ENCODE measurements around the gene CNTNAP2.

CNTNAP2 gene

DNA sequence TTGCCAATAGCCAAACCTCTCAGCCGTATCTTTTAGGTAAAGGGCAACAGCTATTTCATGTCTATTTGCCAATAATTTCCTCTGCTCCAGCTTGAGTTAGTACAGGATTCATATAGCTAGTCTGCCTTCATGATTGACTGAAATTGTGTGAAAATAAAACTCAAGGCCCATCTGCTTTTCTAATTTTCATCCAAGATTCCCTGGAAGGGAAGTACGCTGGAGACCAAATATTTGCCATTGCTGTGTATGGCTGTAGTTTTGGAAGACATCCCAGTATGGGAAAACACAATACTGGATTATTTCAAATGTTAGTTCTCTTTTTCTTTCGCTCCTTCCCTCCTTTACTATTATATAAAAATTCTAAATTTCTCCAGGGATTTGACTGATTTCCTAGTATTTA lies 652.4 kb downstream of the CNTNAP2 start:
- DNase-seq (ENCODE audit: low read depth in 2 of 2): no peak

DNA sequence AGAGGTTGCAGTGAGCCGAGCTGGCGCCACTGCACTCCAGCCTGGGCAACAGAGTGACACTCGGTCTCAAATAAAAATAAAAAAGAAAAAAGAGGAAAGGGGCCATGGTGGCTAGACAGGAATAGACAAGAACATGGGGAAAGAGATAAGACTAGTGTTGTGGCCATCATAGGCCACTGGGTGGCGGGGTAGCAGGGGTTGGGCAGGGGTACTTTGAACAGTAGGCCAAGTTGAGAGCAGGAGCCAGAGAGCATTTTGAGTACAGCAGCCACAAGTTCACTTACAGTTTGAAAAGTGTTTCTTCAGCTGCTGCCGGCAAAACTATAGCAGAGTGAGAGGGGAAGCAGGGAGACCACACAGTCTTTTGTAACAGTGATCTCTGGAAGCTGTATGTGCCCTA lies 656.0 kb downstream of the CNTNAP2 start:
- DNase-seq (ENCODE audit: low read depth in 2 of 2): no peak

DNA sequence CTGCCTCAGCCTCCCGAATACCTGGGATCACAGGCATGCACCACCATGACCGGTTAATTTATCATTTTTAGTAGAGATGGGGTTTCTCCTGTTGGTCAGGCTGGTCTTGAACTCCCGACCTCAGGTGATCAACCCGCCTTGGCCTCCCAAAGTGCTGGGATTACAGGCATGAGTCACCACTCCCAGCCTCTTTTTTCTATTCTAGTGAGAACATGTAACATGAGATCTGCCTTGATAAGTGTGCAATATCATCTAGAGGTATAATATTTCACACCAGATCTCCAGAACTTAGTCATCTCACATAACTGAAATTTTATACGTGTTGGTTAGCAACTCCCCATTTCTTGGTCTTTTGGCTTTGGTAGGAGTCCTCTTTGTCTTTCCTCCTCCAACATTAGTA lies 656.9 kb downstream of the CNTNAP2 start:
- DNase-seq (ENCODE audit: low read depth in 2 of 2): no peak

- no peak for DNase-seq (ENCODE audit: low read depth in 2 of 2)
Observed at GRCh38 chr7:146781352-146782116, 664.9 kb downstream of the CNTNAP2 start.

DNA sequence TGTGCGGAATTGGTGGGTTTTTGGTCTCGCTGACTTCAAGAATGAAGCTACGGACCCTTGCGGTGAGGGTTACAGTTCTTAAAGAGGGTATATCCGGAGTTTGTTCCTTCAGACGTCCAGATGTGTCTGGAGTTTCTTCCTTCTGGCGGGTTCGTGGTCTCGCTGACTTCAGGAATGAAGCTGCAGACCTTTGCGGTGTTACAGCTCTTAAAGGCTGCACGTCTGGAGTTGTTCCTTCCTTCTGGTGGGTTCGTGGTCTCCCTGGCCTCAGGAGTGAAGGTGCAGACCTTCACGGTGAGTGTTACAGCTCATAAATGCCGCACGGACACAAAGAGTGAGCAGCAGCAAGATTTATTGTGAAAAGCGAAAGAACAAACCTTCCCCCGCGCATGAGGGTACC lies 670.7 kb downstream of the CNTNAP2 start:
- DNase-seq (ENCODE audit: low read depth in 2 of 2): no peak

DNA sequence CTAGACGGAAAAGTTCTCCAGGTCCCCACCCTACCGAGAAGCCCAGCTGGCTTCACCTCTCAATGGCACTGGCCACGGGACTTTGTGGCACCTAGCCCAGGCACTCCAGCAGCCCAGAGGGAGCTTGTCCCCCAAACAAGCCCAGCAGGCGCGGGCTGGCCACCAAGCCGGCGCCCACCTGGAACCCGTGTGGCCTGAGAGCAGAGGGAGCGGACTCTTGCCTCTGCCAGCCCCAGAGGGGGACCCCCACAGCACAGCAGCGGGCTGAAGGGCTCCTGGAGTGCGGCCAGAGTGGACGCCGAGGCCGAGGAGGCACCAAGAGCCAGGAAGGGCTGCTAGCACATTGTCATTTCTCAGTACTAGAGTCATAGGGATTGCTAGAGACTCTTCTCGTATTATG lies 671.4 kb downstream of the CNTNAP2 start:
- no peak for DNase-seq (ENCODE audit: low read depth in 2 of 2)

GRCh38 chr7:146791344-146792285 lies 675.0 kb downstream of the CNTNAP2 start:
- DNase-seq (ENCODE audit: low read depth in 2 of 2): no peak

GRCh38 chr7:146804620-146805019 lies 688.0 kb downstream of the CNTNAP2 start:
- DNase-seq (ENCODE audit: low read depth in 2 of 2): no peak

GRCh38 chr7:146805082-146805481 lies 688.5 kb downstream of the CNTNAP2 start:
- DNase-seq (ENCODE audit: low read depth in 2 of 2): no peak

GRCh38 chr7:146826329-146826728 lies 709.7 kb downstream of the CNTNAP2 start:
- no peak for DNase-seq (ENCODE audit: low read depth in 2 of 2)

DNA sequence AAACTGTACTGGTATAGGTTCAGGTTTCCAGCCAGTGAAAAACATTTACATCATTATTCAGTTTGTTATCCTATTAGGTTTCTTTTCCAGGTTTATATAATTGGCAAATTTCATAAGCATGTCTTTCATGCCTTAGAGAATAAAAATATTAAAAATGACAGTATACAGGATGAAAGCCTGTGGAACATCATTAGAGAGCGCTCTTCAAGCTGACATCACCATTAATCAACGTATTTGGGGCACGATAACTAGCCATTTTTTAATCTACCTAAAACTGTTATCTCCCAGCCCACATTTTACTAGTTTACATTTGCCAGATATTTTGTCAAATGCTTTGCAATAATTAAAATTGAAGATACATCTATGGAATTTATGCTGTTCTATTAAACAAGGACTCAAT lies 714.1 kb downstream of the CNTNAP2 start:
- DNase-seq (ENCODE audit: low read depth in 2 of 2): no peak

GRCh38 chr7:146831875-146832274 lies 715.3 kb downstream of the CNTNAP2 start:
- no peak for DNase-seq (ENCODE audit: low read depth in 2 of 2)

DNA sequence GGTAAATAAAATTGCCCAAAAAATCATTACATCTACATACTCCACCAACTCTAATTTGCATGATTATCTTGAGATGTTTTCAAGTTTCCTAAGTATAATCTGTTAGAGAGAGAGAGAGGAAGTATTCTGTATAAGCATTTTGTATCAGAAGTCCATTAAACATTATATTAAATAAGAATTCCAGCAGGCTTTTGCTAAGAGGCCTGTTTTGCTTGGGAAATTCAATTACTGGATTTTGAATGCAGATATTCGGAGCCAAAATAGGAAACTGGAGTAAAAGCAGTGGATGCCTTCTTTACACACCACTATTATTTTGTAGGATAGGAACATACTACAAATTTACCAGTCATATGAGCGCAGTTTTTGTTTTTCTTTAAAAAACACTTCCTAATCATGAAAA lies 727.8 kb downstream of the CNTNAP2 start:
- no peak for DNase-seq (ENCODE audit: low read depth in 2 of 2)

GRCh38 chr7:146858690-146859089 lies 742.1 kb downstream of the CNTNAP2 start:
- DNase-seq (ENCODE audit: low read depth in 2 of 2): no peak

- DNase-seq (ENCODE audit: low read depth in 2 of 2): no peak
Observed at GRCh38 chr7:146861701-146862100, 745.1 kb downstream of the CNTNAP2 start.

- no peak for DNase-seq (ENCODE audit: low read depth in 2 of 2)
Observed at GRCh38 chr7:146862415-146862814, 745.8 kb downstream of the CNTNAP2 start.

DNA sequence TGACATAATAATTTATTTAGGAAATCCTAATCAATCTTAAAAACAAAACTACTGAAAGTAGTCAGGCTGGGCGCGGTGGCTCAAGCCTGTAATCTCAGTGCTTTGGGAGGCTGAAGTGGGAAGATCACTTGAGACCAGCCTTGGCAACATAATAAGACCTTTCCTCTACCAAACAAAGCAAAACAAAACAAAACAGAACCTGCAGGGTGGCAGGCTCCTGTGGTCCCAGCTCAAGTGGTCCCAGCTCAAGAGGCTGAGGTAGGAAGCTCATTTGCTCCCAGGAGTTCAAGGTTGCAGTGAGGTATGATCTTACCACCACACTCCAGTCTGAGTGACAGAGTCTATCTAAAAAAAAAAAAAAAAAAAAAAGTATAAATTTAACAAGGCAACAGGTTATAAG lies 748.0 kb downstream of the CNTNAP2 start:
- DNase-seq (ENCODE audit: low read depth in 2 of 2): no peak

DNA sequence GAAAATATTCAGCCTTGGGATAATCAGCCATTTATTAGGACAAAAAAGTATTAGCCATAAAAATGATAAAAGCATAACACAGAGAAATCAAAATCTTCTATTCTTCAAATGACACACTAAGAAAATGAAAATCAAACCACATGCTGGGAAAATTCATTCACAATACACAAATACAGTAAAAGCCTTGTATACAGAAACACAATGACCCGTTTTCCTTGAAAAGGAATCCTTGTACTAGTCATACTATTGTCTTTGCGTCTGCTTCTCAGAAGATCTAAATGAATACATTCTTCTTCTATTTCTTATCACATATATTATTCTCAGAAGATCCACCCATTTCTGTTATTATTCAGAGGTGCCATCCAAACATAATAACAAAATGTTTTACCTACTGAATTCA lies 749.1 kb downstream of the CNTNAP2 start:
- DNase-seq (ENCODE audit: low read depth in 2 of 2): no peak

DNA sequence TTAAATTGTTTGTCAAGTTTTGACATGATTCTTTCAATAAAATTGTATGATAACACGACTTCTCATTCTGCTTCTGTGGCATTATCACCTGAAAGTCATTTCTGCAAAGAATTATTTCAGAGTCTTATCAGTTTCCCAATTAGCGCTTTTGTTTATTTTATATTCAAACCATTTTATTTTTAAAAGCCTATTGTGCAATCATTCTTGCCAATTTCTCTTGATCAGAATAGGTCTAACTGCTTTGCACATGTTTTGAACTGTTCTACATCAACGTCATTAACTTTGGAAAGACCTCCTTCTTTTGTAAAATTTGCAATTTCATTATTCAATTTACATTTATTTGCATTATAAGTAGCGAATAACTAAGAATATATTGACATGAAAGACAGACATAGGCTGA lies 758.1 kb downstream of the CNTNAP2 start:
- DNase-seq (ENCODE audit: low read depth in 2 of 2): no peak

- DNase-seq (ENCODE audit: low read depth in 2 of 2): no peak
Observed at GRCh38 chr7:146875237-146875785, 758.7 kb downstream of the CNTNAP2 start.

DNA sequence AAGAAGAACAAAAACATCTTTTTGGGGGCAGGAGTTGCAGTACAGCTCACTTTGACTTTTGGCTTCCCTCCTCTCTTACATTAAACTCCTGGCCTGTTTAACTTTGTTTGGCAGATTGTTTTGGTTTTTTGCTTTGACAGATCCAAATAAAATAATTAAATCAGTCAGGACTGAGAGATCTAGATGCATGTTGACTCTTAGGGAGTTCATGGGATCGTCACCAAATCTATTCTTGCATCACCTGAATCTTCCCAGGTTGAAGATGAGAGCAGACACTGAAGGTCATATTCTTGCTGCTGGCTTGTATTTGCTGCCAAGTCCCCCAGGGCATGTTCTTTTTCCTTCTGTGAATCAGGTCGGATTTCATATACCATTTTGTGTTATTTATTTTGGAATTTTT lies 759.4 kb downstream of the CNTNAP2 start:
- DNase-seq (ENCODE audit: low read depth in 2 of 2): no peak

- DNase-seq (ENCODE audit: low read depth in 2 of 2): no peak
Observed at GRCh38 chr7:146876411-146876810, 759.8 kb downstream of the CNTNAP2 start.

GRCh38 chr7:146878901-146879300 lies 762.3 kb downstream of the CNTNAP2 start:
- no peak for DNase-seq (ENCODE audit: low read depth in 2 of 2)
